Activated CD4-positive, alpha-beta T cell treated with anti-CD3 and anti-CD28 coated beads for 36 hours (primary cell): Measurements from ENCODE around the gene GCN1. TPM values are rescaled to one million over a fixed set of nuclear protein-coding genes. Genes with fewer than 3 reads are reported as not detected.
"Not testable (repeated sequence)": the region's sequence is repeated elsewhere in the genome, so short reads cannot be mapped to it uniquely, and the experiment has no call there.

Experiments
- ATAC-seq: fragments of 200-7000 bp; cut with Tn5 transposase; one replicate; pipeline ENCODE4 v1.10.0; 2021; ENCODE audit warnings: mild to moderate bottlenecking, moderate library complexity
- CTCF ChIA-PET: fragments of 350-600 bp; sonication (Branson Sonifier 250); formaldehyde crosslinking; loops from one replicate; lab custom pipeline; 2021; ENCODE audit warnings: antibody characterized with exemption; lab: Charles Lee
- POLR2A ChIA-PET: fragments of 350-600 bp; sonication (Branson Sonifier 250); formaldehyde crosslinking; loops from one replicate; lab custom pipeline; 2021; ENCODE audit warnings: antibody characterized with exemption, inconsistent platforms; lab: Charles Lee
- DNase-seq: peaks from one replicate; pipeline ENCODE4 v3.0.0-alpha.2; 2020
- H3K27ac Mint-ChIP-seq: one replicate; pipeline ENCODE4 v1.8.0; 2021; ENCODE audit warnings: mixed read lengths
- H3K27me3 Mint-ChIP-seq: one replicate; pipeline ENCODE4 v1.8.0; 2021; ENCODE audit warnings: mixed read lengths
- H3K36me3 Mint-ChIP-seq: one replicate; pipeline ENCODE4 v1.8.0; 2021; ENCODE audit warnings: low read depth, mixed read lengths
- H3K4me1 Mint-ChIP-seq: one replicate; pipeline ENCODE4 v1.8.0; 2021; ENCODE audit warnings: mixed read lengths
- H3K4me3 Mint-ChIP-seq: one replicate; pipeline ENCODE4 v1.8.0; 2021; ENCODE audit warnings: mild to moderate bottlenecking, moderate library complexity, mixed read lengths
- H3K9me3 Mint-ChIP-seq: one replicate; pipeline ENCODE4 v1.8.0; 2021; ENCODE audit warnings: low read depth, mixed read lengths
- intact Hi-C, 2 experiments: fragments of 100-400 bp; cut with DNase I in 1 of 2; cut with micrococcal nuclease in 1 of 2; formaldehyde crosslinking; loops; one replicate each; pipeline versions ENCODE4 v1.14.2 to v1.15.1; 2022 to 2024; cut with DNase I, micrococcal nuclease
- total RNA-seq, 2 experiments: library from RNA; stranded (reverse); gene quantifications; one replicate each; pipeline ENCODE4 v1.2.3, GENCODE V29; 2021

Gene GCN1
- total RNA-seq, 2 experiments from 2014 or later, result 125 to 139 TPM

DNA sequence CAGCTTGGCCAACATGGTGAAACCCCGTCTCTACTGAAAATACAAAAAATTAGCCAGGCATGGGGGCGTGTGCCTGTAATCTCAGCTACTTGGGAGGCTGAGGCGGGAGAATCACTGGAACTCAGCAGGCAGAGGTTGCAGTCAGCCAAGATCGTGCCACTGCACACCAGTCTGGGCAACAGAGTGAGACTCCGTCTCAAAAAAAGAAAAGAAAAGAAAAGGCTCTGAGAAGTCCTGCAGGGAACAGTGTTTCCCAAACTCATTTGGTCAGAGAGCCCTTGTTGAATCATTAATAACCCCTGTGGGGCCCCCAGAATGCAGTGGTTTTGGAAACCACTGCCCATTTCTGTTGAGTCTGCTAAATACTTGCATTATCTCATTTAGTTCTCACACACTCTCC, 18.7 kb upstream of the GCN1 start:
- POLR2A ChIA-PET, DNase-seq, H3K27me3 Mint-ChIP-seq, H3K36me3 Mint-ChIP-seq, ATAC-seq, intact Hi-C loops, H3K9me3 Mint-ChIP-seq, H3K4me1 Mint-ChIP-seq, H3K4me3 Mint-ChIP-seq, H3K27ac Mint-ChIP-seq: not testable (repeated sequence)
- CTCF ChIA-PET, result interaction anchor here (1.5 kb wide), 1 partner anchor 15 kb away, joined by 9 read pairs; no protein-coding TSS in a partner anchor

DNA sequence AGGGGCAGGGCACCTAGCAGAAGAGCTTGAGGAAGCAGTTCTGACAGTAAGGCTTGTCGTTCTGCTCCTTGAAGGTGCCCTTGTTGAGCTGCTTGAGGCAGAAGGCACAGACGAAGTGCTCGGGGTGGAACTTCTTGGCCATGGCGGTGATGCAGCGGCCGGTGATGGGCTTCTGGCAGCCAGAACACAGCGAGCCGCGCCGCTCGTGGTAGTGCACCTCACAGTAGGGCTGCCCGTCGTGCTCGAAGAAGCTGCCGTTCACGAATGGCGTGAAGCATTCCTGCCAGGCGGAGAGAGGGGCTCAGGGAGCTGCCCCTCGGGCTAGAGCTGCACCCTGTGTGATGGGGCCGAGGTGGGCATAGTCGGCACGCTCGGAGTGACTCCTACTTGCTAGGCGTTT, 17.8 kb upstream of the GCN1 start:
- DNase-seq (no peak), ATAC-seq (no peak)
- no peaks in the 10 kb centered on the region for H3K4me1 Mint-ChIP-seq
- peaks cover 10% of the 10 kb centered on the region for H3K36me3 Mint-ChIP-seq
- H3K27ac Mint-ChIP-seq, result no peak overlapping the region
- no peak overlapping the region for H3K4me3 Mint-ChIP-seq
- H3K9me3 Mint-ChIP-seq, result no peaks in the 10 kb centered on the region
- intact Hi-C loops, result no loop called here
- ChIA-PET CTCF (interaction anchor here (1.5 kb wide), 1 partner anchor 16 kb away, joined by 9 read pairs; no protein-coding TSS in a partner anchor), POLR2A (interaction anchor here (1.1 kb wide), 1 partner anchor 79 kb away, joined by 3 read pairs; the partner anchor contains the start of gene RNU4-2)
- H3K27me3 Mint-ChIP-seq, result no peaks in the 10 kb centered on the region

DNA sequence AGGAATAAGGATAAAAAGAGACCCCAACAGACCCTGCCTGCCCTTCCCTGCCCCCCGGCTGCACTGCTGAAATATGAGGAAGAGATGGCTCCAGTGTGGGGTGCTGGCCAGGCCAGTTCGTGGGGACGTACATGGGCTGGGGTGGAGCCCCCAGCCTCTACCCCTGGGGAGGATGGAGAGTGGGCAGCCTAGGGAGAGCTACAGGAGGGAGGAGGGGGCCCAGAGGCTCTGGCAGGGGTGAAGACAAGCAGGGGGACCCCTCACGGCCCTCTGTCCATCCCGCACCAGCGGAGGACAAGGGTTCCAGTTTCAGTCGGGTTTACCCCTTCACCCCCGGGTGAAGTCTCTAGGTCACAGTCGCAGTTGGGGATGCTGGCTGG, 17.4 kb upstream of the GCN1 start:
- Mint-ChIP-seq H3K27me3 (no peaks in the 10 kb centered on the region), H3K4me3 (no peak overlapping the region), H3K27ac (no peak overlapping the region), H3K4me1 (no peaks in the 10 kb centered on the region), H3K36me3 (peaks cover 10% of the 10 kb centered on the region), H3K9me3 (no peaks in the 10 kb centered on the region)
- POLR2A ChIA-PET, result interaction anchor here (1.1 kb wide), 1 partner anchor 79 kb away, joined by 3 read pairs; the partner anchor contains the start of gene RNU4-2
- CTCF ChIA-PET, result interaction anchor here (1.5 kb wide), 1 partner anchor 16 kb away, joined by 9 read pairs; no protein-coding TSS in a partner anchor
- DNase-seq (no peak), ATAC-seq (no peak)
- intact Hi-C loops, result no loop called here

DNA sequence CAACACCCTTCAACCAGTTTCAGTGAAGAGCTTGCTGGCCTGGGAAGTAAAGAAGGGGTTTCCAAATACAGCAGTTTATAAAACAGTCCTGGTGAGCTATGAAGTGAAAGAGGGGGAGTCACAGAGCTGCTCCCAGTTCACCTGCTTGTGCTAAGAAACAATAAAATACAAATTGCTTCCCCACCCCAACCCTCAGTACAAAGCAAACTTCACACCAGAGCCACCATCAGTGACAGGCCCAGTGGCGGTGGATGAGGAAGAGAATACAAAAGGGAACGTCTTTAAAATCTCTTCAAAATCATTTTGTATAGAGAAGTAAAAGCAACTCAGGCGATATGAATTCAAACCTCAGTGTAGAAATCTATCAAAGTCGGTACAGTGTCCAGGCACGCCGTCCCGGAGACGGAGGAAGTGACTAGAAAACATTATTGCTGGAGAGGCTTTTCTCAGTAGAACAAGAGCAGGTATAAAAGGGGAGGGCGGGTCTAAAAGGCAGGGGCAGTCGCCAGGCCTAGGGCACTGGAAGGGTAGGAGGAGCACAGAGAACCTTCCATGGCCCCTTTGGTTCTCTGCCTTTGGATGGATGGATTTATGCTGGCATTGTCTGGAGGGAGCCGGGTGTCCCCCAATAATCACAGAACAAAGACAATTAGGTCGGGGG, 16.9 kb upstream of the GCN1 start:
- no peak overlapping the region for H3K4me3 Mint-ChIP-seq
- no peaks in the 10 kb centered on the region for H3K27me3 Mint-ChIP-seq
- H3K9me3 Mint-ChIP-seq, result no peaks in the 10 kb centered on the region
- POLR2A ChIA-PET, result interaction anchor here (1.1 kb wide), 1 partner anchor 10 kb away, joined by 5 read pairs; the partner anchor contains the start of gene RPLP0
- intact Hi-C loops, result no loop called here
- ATAC-seq, result no peak
- H3K36me3 Mint-ChIP-seq, result peaks cover 12% of the 10 kb centered on the region
- CTCF ChIA-PET, result no interaction called here
- H3K4me1 Mint-ChIP-seq, result no peaks in the 10 kb centered on the region
- H3K27ac Mint-ChIP-seq, result no peak overlapping the region
- no peak for DNase-seq

DNA sequence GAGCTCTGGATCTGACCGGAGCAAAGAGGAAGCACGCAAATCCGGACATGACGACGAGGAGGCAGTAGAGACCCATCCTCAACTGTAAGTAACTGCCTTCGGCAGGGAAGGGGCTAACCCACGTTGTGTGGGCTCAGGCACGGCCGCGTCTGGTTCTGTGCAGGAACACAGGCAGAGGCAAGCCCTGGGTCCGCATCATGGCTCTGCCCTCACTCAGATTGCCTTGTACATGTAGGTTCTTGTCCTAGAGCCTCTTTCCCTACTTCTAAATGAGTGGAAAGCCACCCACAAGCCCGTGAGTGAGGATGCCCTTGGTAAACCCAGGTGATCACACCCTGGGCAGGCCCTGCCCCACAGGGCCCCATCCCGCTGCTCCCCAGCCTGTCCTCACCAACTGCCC, 15.3 kb upstream of the GCN1 start:
- ATAC-seq (no peak), DNase-seq (no peak)
- Mint-ChIP-seq H3K36me3 (peaks cover 12% of the 10 kb centered on the region), H3K4me3 (no peak overlapping the region), H3K27ac (no peak overlapping the region), H3K9me3 (no peaks in the 10 kb centered on the region), H3K4me1 (no peaks in the 10 kb centered on the region), H3K27me3 (no peaks in the 10 kb centered on the region)
- intact Hi-C loops, result no loop called here
- ChIA-PET CTCF (no interaction called here), POLR2A (no interaction called here)

DNA sequence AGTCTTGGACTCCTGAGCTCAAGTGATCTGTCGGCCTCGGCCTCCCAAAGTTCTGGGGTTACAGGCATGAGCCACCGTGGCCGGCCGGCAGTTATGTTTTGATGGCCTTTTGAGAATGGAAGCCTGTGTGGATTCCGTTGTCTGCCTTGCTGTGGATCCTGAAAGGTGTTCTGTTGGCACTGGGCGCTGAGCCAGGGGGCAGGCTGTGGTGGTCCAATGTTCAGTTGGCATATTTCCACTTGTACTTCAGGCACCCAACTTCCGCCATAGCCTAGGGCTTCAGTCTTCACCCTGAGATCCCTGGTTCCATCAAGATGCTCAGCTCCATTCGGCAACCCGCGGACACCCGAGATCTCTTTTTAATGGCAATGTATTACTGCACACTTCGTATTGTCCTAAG, 12.7 kb upstream of the GCN1 start:
- POLR2A ChIA-PET, result no interaction called here
- Mint-ChIP-seq H3K36me3 (peaks cover 11% of the 10 kb centered on the region), H3K27ac (no peak overlapping the region), H3K27me3 (no peaks in the 10 kb centered on the region), H3K4me3 (no peak overlapping the region), H3K9me3 (no peaks in the 10 kb centered on the region), H3K4me1 (peaks cover 7% of the 10 kb centered on the region)
- ATAC-seq (no peak), DNase-seq (no peak)
- CTCF ChIA-PET, result interaction anchor here (1.2 kb wide), 2 partner anchors 48 to 57 kb away, joined by 3 read pairs; no protein-coding TSS in a partner anchor
- intact Hi-C loops, result no loop called here

DNA sequence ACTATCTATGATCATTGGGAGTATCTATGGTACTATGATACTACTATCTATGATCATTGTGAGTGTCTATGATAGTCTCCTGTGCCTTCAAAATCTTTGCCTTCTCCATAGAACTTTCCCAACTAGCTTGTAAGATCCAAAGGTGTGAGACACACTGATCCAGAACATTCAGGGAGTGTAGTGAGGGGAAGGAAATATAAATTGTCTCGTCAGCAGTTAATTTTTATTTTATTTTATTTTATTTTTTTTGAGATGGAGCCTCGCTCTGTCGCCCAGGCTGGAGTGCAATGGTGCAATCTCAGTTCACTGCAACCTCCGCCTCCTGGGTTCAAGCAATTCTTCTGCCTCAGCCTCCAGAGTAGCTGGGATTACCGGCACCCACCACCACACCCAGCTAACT, 12.3 kb upstream of the GCN1 start:
- Mint-ChIP-seq H3K36me3 (peaks cover 14% of the 10 kb centered on the region), H3K4me1 (peaks cover 10% of the 10 kb centered on the region)
- DNase-seq, POLR2A ChIA-PET, ATAC-seq, H3K27ac Mint-ChIP-seq, H3K27me3 Mint-ChIP-seq, H3K9me3 Mint-ChIP-seq, H3K4me3 Mint-ChIP-seq, intact Hi-C loops: not testable (repeated sequence)
- CTCF ChIA-PET, result interaction anchor here (1.2 kb wide), 1 partner anchor 57 kb away, joined by 3 read pairs; no protein-coding TSS in a partner anchor

DNA sequence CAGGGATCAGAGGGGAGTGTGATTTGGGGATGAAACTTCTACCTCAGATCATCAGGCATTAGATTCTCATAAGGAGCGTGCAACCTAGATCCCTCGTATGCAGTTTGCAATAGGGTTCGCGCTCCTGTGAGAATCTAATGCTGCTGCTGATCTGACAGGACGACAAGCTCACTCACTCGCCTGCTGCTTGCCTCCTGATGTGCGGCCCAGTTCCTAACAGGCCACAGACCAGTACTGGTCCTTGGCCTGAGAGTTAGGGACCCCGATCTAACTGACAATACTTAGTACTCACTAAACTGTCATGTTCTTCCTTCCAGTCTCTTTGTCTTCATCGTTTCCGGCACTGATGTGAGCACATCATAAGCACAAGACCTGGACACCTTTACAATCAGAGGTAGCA, 11.7 kb upstream of the GCN1 start:
- no peak for ATAC-seq
- Mint-ChIP-seq H3K4me1 (peaks cover 10% of the 10 kb centered on the region), H3K36me3 (peaks cover 14% of the 10 kb centered on the region), H3K9me3 (no peaks in the 10 kb centered on the region), H3K27me3 (no peaks in the 10 kb centered on the region), H3K27ac (no peak overlapping the region), H3K4me3 (no peak overlapping the region)
- CTCF ChIA-PET, result interaction anchor here (0.6 to 1.3 kb wide), 3 partner anchors 21 to 1918 kb away, joined by 3 read pairs; partner anchors contain the start of gene PXN
- intact Hi-C loops, result no loop called here
- POLR2A ChIA-PET, result interaction anchor here (7.1 kb wide), 1 partner anchor 85 kb away, joined by 281 read pairs; the partner anchor contains the start of genes RNU4-1 and RNU4-2
- no peak for DNase-seq

DNA sequence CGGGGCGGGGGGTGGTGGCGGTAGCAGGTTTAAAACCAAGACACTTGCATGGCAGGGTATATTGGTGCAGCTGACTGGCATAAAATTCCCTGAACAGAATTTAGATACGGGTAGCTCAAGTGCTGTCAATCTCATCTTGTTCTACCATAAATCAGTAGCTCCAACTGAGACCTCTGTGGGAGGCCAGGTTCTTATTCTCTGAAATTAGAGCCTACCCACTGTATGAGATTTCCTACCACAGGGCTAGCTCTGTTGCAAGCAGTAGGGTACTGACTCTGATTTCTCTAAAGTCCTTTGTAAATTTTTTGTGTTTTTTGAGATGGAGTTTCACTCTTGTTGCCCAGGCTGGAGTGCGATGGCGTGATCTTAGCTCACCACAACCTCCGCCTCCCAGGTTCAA, 9.7 kb upstream of the GCN1 start:
- peaks cover 16% of the 10 kb centered on the region for H3K4me1 Mint-ChIP-seq
- no peaks in the 10 kb centered on the region for H3K27me3 Mint-ChIP-seq
- peaks cover 23% of the 10 kb centered on the region for H3K36me3 Mint-ChIP-seq
- no peak overlapping the region for H3K27ac Mint-ChIP-seq
- intact Hi-C loops, result loop anchor here in 1 of 2 experiments (5.0 kb wide), 1 partner anchor 537 kb away; the partner anchor contains the start of gene PRKAB1
- no peaks in the 10 kb centered on the region for H3K9me3 Mint-ChIP-seq
- ChIA-PET POLR2A (interaction anchor here (0.9 to 7.1 kb wide), 3 partner anchors 14 to 87 kb away, joined by 3 to 281 read pairs (median 4); partner anchors contain the start of genes RNU4-1 and RNU4-2), CTCF (interaction anchor here (0.6 to 5.1 kb wide), 2 partner anchors 11 to 23 kb away, joined by 3 to 45 read pairs; no protein-coding TSS in a partner anchor)
- ATAC-seq, result no peak
- no peak for DNase-seq
- no peak overlapping the region for H3K4me3 Mint-ChIP-seq

DNA sequence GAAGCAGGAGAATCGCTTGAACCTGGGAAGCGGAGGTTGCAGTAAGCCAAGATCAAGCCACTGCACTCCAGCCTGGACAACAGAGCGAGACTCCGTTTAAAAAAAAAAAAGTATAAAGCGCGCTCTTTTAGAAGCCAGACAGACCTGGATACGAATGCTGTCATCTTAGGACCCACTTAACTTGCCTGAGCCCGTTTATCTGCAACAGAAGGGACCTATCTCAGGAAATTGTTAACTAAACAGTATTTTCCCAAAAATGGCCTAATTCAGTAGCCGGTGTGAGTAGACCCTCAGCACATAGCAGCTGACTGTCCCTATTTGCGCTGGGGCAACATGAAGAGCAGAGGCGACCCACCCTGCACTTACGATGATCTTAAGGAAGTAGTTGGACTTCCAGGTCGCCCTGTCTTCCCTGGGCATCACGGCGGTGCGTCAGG, 5.9 kb upstream of the GCN1 start:
- ChIA-PET POLR2A (interaction anchor here (0.6 to 7.1 kb wide), 17 partner anchors 9 to 210 kb away, joined by 3 to 281 read pairs (median 15); partner anchors contain the start of genes BICDL1, PXN, RAB35 and RNU4-1), CTCF (interaction anchor here (1.0 to 5.1 kb wide), 8 partner anchors 10 to 185 kb away, joined by 3 to 45 read pairs (median 8); partner anchors contain the start of genes PXN, RNU4-1 and RNU4-2)
- intact Hi-C loops, result loop anchor here (2.0 to 5.0 kb wide), 8 partner anchors 30 to 533 kb away; partner anchors contain the start of genes COX6A1 (in 1 of the 2), GATC (in 1 of the 2), PRKAB1 (in 1 of the 2) and PXN (in 1 of the 2)
- no peak for DNase-seq
- H3K36me3 Mint-ChIP-seq, result peaks cover 50% of the 10 kb centered on the region
- H3K9me3 Mint-ChIP-seq, result no peaks in the 10 kb centered on the region
- peaks cover 39% of the 10 kb centered on the region for H3K4me1 Mint-ChIP-seq
- peak overlapping the region; percentile 99 for H3K27ac Mint-ChIP-seq
- no peak for ATAC-seq
- no peaks in the 10 kb centered on the region for H3K27me3 Mint-ChIP-seq
- peak overlapping the region; percentile 98 for H3K4me3 Mint-ChIP-seq
